ES-I3 (cell line): ENCODE data around the gene TBC1D3E.
"Not testable (repeated sequence)": the region's sequence is repeated elsewhere in the genome, so short reads cannot be mapped to it uniquely, and the experiment has no call there.

Experiments used
- H3K36me3 ChIP-seq: 2 replicates; pipeline ENCODE4 v1.6.1; 2013; ENCODE audit warnings: mild to moderate bottlenecking, low read length, control low read depth, moderate library complexity; ENCODE audit not compliant: insufficient read depth
- H3K4me1 ChIP-seq: 2 replicates; pipeline ENCODE4 v1.6.1; 2013; ENCODE audit warnings: mild to moderate bottlenecking, control low read depth, low read length; ENCODE audit not compliant: insufficient read depth
- H3K9ac ChIP-seq: 2 replicates; pipeline ENCODE4 v1.6.1; 2013; ENCODE audit warnings: low read depth, mild to moderate bottlenecking, low read length, moderate library complexity
- H3K9me3 ChIP-seq: 2 replicates; pipeline ENCODE4 v1.6.1; 2013; ENCODE audit warnings: mild to moderate bottlenecking, low read length, moderate library complexity; ENCODE audit not compliant: control insufficient read depth, insufficient read depth

Gene TBC1D3E

DNA sequence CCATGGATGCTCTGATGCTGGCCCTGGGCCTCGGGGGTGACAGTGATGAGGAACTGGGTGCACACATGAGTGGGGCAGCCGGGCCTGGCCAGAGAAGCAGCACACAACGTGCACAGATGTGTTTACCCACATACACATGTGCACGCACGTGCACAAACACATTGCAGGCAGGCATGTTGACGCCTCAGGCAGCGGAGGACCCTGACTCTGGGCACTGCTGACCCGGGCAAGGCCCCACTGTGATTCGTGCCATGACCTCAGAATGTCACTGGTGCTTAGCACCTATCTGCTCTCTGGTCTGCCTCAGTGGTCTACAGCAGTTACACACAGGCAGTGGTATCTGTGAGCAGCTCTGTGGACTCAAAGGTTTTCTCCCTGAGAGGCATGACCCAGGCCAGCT, at the start of gene TBC1D3E:
Gene TBC1D3E, plus strand, starts transcription at position 301 of the 400 bp plus-strand sequence. CDS start 1,545 bp downstream, outside the sequence.
- H3K9ac ChIP-seq, H3K36me3 ChIP-seq, H3K9me3 ChIP-seq, H3K4me1 ChIP-seq: not testable (repeated sequence)

- H3K36me3 ChIP-seq, H3K9me3 ChIP-seq, H3K9ac ChIP-seq, H3K4me1 ChIP-seq: not testable (repeated sequence)
Measured at GRCh38 chr17:38087344-38087743, 40.4 kb upstream of the TBC1D3E start.

GRCh38 chr17:38088120-38088519, 39.6 kb upstream of the TBC1D3E start:
- not testable (repeated sequence) for H3K9ac ChIP-seq, H3K36me3 ChIP-seq, H3K4me1 ChIP-seq, H3K9me3 ChIP-seq

DNA sequence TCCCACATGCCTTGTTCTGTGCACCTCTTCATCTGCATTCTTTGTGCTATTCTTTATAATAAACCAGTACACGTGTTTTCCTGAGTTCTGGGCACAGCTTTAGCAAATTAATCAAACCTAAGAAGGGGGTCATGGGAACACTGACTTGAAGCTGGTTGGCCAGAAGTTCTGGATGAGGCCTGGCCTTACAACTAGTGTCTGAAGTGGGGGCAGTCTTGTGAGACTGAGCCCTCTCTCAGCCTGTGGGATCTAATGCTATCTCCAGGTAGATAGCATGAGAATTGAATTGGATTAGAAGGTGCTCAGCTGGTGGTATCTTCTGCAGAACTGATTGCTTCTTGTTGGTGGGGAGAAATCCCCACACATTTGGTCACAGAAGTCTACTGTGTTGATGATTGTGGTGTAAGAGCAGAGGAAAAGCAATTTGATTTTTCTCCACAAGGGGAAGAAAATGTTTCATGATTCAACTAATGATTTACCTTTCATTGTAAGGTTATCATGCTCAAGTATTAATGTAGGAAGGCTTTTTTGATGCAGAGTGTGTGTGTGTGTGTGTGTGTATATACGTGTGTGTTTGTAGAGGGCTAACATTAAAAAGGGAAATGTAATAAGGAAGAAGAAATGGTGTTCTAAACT, 33.6 kb upstream of the TBC1D3E start:
- not testable (repeated sequence) for H3K9me3 ChIP-seq, H3K4me1 ChIP-seq, H3K9ac ChIP-seq, H3K36me3 ChIP-seq

- not testable (repeated sequence) for H3K4me1 ChIP-seq, H3K36me3 ChIP-seq, H3K9me3 ChIP-seq, H3K9ac ChIP-seq
Measured at GRCh38 chr17:38099262-38099661, 28.5 kb upstream of the TBC1D3E start.

DNA sequence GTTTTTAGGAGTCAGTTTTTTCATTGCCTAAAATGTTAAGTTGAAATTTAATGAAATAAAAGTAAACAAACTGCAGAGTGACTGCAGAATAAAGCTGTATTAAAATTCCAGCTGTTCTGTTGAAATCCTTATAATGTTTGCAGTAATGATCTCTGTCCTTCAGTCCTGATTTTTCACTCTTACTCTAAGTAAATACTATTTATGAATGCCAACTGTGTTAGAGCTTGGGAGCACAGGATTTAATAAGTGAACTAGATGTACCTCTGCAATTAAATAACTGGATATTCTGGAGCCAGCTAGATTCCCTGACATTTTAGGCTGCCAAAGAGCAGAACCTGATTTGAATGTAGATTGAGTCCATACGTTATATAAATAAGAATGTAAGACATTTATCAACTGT, 7.9 kb upstream of the TBC1D3E start:
- H3K4me1 ChIP-seq, H3K36me3 ChIP-seq, H3K9me3 ChIP-seq, H3K9ac ChIP-seq: not testable (repeated sequence)

DNA sequence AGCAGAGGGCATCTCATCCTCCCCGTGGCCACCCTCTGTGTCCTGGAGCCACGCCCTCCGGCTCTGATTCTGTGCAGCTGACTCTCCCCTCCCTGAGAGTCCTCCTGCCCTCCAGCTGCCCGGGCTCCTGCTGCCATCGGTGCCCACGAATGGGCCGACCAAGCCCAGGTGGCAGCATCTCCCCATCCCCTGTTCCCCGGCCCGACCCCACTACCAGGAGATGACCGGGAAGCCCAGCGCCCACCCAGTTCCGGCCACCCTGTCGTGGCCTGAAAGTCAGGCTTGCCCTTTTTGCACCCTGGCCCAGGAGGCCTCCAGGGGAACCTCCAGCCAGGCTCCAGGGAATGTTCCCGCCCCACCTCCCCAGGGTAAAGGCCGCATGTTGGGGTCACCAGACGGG, 7.1 kb downstream of the TBC1D3E start:
- not testable (repeated sequence) for H3K9ac ChIP-seq, H3K36me3 ChIP-seq, H3K9me3 ChIP-seq, H3K4me1 ChIP-seq
